Cortex of kidney (tissue), 1 donor: ENCODE measurements around the gene OR4D9.
"Not testable (repeated sequence)": the region's sequence is repeated elsewhere in the genome, so short reads cannot be mapped to it uniquely, and the experiment has no call there.

ENCODE experiments used
- DNase-seq: peaks from one replicate; lab custom pipeline; 2025; lab: John Stamatoyannopoulos, UW

OR4D9 gene

DNA sequence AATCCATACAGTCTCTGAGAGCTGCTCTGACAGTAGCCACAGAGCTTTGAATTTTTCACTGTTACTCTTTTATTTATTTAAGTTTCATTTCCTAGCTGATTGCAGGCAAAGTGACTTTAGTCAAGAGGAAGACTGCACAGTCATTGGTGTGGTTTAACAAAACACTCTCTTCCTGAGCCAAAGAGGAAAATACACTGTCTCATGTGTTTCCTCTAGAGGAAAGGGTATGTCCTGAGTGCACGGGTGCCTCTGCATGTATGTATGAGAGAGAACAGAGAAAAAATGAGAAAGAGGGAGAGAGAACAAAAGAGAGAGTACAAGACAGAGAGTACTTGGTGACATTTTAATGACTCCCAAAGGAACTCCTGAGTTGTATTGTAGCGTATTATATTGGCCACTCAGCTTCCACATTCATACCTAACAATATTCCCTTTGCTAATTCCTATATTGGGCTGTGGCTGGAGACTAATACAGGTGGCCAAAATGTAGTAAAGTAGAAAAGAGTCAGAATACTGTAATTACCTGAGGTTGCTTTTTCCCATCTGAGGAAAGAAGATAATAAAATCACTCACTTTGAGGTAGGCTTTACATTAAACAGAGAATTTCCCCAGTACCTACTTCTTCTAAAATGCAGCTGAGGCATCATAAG lies at the start of gene OR4D9:
Gene OR4D9, plus strand, starts transcription at position 599 of the 649 bp plus-strand sequence. CDS start 3,374 bp downstream, outside the sequence.
- no peak for DNase-seq

DNA sequence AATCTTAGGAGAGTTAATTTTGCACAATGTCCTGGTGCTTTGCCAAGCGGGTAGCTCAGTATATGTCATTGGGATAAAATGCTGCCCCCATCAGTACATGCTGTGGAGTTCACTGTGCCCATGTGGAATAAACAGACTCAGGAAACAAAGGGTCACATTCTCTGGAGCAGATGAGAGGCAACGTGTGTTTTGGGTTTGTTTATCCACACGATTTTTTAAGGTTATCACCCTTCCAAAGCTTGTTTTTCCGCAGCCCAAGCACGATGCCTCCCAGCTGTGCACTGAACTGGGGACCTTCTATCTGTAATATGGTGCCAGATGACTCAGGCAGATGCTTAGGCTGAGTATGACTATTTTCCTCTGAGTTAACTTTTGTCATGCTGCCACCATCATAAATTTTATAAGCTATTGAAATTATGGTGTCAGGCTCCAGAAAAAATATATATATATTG lies 48.1 kb upstream of the OR4D9 start:
- DNase-seq, result no peak

DNA sequence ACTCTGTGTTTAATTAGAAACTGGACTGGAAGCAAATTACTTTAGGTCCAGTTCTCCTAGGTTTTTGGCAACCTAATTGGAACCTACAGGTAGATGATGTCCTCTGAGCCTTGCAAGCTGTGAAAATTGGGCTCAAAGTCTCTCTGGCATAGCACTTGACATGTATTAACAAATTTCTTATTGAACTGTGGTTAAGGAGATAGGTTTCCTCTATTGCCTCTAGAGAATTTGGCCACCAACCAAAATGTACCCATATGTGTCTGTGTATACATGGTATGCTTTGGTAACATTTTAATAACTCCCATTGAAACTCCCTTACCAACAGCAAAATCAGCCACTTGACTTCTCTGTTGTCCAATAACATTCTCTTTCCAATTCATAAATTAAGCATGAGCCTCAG lies 38.3 kb upstream of the OR4D9 start, which contains the start of gene OR4D10:
Gene OR4D10, plus strand, starts transcription at position 301 of the 400 bp plus-strand sequence. CDS start 4,115 bp downstream, outside the sequence.
- no peak for DNase-seq

DNA sequence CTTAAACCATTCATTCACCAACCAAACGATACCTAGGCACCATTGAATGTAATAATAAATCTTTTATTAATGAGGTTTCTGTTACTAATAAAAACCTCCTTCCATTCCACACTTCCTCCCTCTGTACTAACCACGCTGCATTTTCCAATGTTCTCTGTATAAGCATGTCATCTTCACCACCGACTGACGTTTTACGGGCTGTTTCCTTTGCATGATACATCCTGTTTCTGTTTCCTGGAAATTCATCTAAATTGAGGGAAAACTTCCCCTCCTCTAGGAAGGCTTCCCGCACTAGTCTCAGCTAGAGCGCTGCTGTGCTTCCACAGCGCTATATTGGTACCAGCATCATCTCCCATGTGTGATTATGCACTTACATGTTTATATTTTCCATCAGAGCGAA lies 36.2 kb upstream of the OR4D9 start:
- DNase-seq, result no peak

DNA sequence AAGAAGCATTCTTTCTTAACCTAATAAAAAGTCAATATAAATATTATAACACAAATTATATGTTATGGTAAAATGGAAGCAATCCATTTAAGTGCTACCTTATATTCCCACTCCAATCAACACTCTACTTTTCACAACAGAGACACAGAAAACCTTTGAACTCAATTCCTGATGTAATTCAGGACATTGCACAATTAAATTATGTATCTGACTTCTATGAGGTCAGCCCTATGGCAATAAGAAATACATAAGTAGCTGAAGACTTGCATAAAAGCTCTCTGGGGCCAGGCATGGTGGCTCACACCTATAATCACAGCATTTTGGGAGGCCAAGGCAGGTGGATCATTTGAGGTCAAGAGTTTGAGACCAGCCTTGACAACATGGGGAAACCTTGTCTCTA lies 31.4 kb upstream of the OR4D9 start:
- DNase-seq, result no peak

DNA sequence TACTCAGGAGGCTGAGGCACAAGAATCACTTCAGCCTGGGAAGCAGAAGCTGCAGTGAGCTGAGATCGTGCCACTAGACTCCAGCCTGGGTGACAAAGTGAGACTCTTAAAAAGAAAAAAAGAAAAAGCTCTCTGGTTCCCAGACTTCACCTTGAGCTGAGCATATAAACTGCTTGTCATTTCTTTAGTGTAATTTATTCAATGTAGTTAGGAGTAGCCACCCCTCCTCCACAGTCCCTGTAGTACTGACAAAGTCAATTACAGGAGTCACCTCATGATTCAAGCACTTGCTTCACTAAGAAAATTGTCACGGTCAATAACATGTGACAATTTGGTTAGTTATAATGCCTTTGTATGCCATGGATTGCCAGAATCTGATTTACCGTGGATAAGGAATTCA lies 31.0 kb upstream of the OR4D9 start:
- DNase-seq, result no peak

DNA sequence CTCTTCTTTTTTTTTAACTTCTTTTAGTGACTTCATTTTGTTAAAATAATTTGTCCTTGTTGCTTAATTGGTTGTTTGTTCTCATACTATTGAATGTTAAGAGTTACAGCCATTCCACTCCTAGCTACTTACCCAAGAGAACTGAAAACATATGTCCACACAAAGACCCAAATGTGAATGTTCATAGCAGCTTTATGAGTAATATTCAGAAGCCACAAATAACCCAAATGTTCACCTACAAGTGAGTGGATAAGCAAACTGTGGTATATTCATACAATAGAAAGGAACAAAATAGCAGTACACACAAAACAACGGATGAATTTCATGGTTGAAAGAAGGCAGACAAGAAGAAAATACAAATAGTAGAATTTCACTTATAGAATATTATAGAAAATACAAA lies 9.4 kb upstream of the OR4D9 start:
- DNase-seq, result no peak

DNA sequence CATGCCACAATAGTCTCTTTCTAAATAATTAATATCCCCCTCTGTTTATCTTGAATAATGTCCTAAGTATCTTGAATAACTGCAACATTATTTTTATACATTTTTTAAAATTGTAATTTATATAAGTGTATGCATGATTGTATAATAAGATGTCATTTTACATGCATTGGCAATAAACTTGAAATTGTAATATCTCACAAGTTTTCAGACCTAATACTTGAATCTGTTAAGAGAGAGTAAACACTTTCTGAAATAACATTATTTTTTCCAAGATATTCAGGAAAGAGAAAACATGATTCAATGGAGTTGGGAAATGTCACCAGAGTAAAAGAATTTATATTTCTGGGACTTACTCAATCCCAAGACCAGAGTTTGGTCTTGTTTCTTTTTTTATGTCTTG lies 8.1 kb upstream of the OR4D9 start, which contains the start of gene OR4D11:
Gene OR4D11, plus strand, starts transcription at position 301 of the 400 bp plus-strand sequence. Its CDS starts 0 bp downstream, at position 301.
- DNase-seq, result no peak

DNA sequence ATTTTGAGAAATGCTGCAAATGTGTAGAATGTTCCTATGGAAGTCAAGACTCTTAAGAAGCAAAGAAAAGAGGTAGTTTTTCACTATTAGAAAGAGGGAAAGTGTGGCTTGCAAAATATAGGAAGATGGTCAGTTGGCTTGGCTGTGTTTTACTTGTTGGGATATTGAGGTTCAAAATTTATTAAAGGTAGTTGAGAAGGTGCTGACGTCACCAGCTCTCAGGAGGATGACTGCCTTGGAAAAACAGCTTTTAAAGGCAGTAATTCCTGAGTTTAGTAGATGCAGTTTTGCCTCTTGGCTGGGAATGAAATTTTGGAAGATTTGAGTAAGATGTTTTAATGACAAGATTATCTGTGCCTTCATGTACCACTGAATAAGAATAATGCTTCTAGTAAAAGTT lies 336 bp downstream of the OR4D9 start:
- DNase-seq, result no peak

DNA sequence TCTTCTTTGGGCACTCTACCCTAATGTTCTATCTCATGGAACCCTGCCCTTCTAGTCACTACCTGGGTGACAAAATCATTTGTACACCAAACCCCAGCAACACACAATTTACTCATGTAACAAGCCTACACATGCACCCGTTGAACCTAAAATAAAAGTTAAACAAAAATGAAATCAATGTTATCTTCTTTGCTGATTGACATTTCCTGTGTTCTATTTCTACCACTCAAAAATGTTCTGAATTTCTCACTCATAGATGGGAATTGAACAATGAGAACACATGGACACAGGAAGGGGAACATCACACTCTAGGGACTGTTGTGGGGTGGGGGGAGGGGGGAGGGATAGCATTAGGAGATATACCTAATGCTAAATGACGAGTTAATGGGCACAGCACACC lies 8.8 kb downstream of the OR4D9 start:
- not testable (repeated sequence) for DNase-seq

DNA sequence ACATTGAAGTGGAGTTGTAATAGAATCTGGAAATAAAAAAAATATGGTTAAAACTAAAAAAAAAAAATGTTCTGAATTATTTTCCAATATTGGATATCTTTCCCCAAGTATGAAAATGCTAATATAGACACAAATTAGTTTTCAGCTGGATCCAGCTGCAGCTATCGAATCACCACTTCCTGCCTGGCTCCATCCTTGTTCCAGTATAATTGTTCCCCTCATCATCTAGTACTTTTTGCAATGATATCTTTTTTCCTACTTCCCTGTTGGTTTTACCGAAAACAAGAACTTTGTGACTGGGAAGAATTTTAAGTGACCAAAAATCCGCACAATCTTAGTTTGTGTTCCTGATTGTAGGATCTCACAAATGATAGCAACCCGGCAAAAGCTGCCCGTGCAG lies 9.4 kb downstream of the OR4D9 start:
- DNase-seq, result no peak

DNA sequence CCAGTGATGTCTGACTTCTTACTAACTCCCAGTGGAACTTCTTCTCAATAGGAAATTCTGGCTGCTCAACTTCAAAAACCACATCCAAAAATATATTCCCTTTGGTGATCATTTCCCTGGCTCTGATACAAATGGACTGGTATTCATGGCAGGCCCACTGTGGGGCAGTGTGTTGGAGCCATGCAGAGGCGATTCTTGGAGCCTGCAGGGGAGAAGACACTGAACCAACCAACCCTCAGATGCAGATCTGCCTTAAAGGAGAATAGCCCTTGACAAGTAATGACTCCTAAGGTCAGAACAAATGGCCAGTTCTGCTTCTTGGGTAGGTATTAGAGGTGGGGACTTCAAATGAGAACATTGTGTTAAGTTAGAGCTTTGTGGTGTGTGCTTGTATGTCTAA lies 12.2 kb downstream of the OR4D9 start:
- DNase-seq, result no peak

DNA sequence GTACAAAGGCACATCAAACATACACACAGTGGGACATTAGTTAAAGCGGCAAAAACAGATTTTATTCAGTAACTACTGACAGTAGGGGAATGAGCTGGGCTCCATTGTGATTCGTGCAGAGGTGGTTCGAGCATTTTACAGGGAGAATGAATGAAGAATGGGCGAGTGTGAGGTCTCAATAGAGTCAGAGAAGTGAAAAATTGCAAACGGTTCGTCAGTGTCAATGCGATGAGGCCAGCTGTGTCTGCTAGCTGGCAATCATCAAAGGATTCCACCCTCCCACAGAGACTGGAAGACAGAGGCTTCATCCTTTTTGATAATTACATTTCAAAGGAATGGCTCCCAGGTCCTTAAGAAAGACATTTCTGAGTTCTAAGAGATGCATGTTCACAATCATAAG lies 17.4 kb downstream of the OR4D9 start:
- DNase-seq, result no peak

DNA sequence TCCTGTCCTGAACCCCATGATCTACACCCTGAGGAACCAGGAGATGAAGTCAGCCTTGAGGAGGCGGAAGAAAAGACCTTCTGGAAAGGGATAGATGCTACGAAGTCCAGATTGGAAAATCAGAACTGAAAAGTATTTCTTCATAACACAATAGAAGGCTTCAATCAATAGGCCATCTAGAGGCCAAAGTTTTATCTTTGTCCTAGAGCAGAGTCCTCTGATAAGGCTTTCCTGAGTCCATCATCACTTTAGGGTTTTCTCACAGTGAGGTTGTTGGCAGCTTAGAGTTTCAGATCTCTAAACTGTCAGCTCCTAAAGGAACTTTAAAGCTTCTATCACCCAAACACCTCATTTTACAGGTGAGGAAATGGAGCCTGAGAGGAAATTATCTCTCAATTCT lies 21.3 kb downstream of the OR4D9 start:
- no peak for DNase-seq

DNA sequence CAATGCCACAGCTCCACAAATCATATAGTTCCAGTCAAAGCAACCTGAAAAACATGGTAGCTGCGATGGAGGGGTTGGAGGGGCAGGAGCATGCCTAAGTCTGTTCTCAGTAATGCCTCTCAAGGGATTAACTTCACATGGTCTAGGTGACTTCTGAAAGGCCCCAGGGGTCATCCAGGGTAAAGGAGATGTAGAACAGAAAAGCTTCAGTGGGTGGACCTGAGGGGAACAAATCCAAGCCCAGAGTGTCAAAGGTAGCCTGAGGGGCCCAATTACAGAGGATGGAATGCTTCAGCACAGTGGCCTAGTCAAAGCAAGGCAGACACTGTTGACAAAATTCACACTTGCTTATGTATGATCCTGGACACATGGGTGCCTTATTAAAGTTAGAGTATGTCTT lies 23.3 kb downstream of the OR4D9 start:
- DNase-seq, result no peak

DNA sequence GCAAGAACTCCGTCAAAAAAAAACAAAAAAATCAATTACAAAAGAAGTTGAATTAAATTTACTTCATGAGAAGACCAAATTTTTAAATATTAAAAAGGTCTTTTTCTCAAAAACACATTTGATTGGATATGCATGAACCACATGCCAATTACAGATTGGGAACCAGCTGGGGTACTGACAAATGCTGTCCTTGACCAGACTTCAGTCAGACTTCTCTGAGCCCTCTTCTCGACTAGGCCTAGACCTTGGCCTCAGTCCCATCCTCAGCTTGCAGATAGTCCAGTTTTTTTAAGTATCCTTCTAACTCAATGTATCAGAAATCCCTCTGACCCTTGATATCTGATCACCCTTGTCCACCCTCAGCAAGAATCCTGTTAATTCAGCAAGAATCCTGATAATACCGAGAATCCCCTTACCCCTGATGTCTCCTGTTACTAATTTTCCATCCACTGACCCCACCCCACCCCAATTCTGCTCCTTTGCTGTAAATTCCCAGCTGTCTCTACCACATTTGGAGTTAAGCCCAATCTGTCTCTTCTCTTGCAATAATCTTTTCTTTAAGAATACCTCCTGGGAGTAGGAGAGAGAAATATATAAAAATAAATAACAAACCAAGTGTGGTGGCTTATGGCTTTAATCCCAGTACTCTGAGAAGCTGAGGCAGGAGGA lies 30.9 kb downstream of the OR4D9 start:
- no peak for DNase-seq

DNA sequence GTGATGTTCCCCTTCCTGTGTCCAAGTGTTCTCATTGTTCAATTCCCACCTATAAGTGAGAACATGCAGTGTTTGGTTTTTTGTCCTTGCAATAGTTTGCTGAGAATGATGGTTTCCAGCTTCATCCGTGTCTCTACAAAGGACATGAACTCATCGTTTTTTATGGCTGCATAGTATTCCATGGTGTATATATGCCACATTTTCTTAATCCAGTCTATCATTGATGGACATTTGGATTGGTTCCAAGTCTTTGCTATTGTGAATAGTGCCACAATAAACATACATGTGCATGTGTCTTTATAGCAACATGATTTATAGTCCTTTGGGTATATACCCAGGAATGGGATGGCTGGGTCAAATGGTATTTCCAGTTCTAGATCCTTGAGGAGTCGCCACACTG lies 32.4 kb downstream of the OR4D9 start:
- DNase-seq, result not testable (repeated sequence)

DNA sequence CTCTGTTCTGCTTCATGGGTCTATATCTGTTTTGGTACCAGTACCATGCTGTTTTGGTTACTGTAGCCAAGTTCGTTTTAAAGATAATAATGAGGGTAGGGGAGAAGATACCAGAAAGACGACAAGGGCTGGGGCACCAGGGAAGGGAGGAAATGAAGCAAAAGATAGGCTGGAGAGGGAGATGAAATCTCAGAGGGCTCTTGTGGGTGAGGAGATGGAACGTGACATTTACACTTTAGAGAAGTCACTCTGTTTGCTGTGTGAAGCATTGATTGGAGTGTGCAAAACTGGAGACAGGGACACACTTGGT lies 33.5 kb downstream of the OR4D9 start:
- no peak for DNase-seq

DNA sequence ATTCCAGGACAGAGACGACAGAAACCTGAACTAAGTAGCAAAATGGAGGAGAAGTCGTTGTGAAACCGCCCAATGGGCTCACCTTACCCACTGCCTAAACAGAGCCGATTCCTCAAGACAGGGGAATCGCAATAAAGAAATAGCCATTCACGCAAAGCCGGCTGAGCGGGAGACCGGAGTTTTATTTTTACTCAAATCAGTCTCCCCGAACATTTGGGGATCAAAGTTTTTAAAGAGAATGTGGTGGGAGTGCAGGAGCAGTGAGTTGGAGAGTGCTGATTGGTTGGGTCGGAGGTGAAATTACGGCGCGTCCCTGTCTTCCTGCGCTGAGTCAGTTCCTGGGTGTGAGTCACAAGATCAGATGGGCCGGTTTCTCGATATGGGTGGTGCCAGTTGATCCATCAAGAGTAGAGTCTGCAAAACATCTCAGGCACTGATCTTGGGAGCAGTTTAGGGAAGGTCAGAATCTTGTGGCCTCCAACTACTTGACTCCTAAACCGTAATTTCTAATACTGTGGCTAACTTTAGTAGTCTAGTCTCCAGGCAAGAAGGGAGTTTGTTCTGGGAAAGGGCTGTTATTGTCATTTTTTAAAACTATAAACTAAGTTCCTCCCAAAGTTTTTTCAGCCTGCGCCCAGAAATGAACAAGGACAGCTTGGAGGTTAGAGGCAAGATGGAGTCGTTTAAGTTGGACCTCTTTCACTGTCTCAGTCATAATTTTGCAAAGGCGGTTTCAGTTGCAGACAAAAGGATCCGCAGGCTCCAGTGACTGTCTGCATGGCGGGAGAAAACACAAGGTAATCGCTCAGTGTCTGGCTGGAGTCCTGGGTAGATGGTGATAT lies 34.1 kb downstream of the OR4D9 start:
- DNase-seq, result no peak

DNA sequence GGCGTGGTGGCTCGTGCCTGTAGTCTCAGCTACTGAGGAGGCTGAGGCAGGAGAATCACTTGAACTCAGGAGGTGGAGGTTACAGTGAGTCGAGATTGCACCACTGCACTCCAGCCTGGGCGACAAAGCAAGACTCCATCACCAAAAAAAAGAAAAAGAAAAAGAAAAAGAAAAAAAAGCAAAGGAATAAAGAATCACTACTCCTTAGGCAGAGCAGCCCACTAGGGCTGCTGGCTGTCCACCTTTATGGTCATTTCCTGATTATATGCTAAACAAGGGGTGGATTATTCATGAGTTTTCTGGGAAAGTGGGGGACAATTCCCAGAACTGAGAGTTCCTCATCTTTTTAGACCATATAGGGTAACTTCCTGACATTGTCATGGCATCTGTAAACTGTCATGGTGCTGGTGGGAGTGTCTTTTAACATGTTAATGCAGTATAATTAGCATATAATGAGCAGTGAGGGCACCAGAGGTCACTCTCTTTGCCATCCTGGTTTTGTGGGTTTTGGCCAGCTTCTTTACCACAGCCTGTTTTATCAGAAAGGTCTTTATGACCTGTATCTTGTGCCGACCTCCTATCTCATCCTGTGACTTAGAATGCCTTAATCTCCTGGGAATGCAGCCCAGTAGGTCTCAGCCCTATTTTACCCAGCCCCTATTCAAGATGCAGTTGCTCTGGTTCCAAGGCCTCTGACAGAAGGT lies 36.4 kb downstream of the OR4D9 start:
- DNase-seq, result not testable (repeated sequence)

DNA sequence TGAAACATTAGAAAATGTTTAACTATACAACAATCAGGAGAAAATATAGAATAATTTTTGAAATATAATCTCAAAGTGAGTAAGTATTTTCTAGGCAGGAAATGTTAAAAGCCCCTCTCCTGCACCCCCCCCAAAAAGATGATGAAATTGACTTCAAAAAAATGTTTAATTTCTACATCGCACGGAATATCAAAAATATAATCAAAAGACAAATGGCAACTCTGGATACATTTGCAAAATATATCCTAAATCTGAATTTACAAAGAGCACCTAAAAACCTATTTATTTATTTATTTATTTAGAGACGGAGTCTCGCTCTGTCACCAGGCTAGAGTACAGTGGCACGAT lies 36.9 kb downstream of the OR4D9 start:
- DNase-seq, result no peak

DNA sequence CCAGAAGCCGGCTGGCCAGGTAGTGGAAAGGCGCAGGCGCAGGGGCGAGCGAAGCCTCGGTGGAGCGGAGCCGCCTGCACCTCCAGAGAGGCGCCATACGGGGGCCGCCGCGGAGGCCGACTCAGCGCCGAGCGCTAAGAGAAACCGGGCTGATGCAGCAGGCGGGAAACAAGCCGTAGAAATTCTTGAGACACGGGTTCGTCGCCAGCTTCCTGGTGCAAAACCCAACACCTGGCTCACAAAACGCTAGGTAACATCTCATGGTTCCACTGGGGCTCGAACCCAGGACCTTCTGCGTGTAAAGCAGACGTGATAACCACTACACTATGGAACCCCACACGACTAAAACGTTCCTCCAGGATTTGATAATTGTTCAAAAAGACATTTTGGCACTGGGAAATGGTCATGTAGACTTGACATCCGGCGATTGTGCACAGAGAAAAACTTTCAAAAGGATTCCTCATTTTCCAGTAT lies 39.1 kb downstream of the OR4D9 start:
- no peak for DNase-seq
